Breast epithelium (tissue), 4 donors: ENCODE results near the gene IQCE. TPM values are rescaled to one million over a fixed set of nuclear protein-coding genes. Genes with fewer than 3 reads are reported as not detected.

ENCODE experiments used
- DNase-seq, 2 donors: peaks; one replicate each; pipeline ENCODE4 v3.0.0-alpha.2; 2019; ENCODE audit warnings: low spot score in 2 of 2
- H3K27ac ChIP-seq, 2 donors: fragments of 200-600 bp; sonication (generic) in 1 of 2; one replicate each; pipeline ENCODE4 v1.5.1; 2016 to 2019; ENCODE audit warnings: mild to moderate bottlenecking in 1 of 2
- H3K27me3 ChIP-seq, 2 donors: fragments of 200-600 bp; sonication (generic) in 1 of 2; one replicate each; pipeline versions ENCODE4 v1.5.1 to v1.6.0; 2017 to 2019; ENCODE audit warnings: control low read depth in 1 of 2, mild to moderate bottlenecking in 1 of 2
- H3K36me3 ChIP-seq: fragments of 200-600 bp; one replicate; pipeline ENCODE4 v1.5.1; 2019
- H3K4me1 ChIP-seq, 2 donors: fragments of 200-600 bp; sonication (generic); one replicate each; pipeline ENCODE4 v1.5.1; 2016 to 2019; ENCODE audit warnings: control low read depth in 1 of 2
- H3K4me3 ChIP-seq, 3 donors: fragments of 200-600 bp; sonication (generic); 1 replicate in 2 of 3; 2 replicates in 1 of 3; pipeline ENCODE4 v1.5.1; 2016 to 2019; ENCODE audit warnings: mild to moderate bottlenecking in 3 of 3, moderate library complexity in 2 of 3
- H3K9me3 ChIP-seq, 2 donors: fragments of 200-600 bp; sonication (generic) in 1 of 2; one replicate each; pipeline ENCODE4 v1.5.1; 2016 to 2019; ENCODE audit warnings: control low read depth in 1 of 2
- CTCF ChIP-seq, 3 donors: fragments of 450-650 bp; IDR thresholded peaks; one replicate each; pipeline ENCODE4 v1.5.1; 2016 to 2017; ENCODE audit warnings: antibody characterized with exemption in 3 of 3, mild to moderate bottlenecking in 3 of 3, moderate library complexity in 3 of 3
- POLR2A ChIP-seq: fragments of 450-650 bp; IDR thresholded peaks from one replicate; pipeline ENCODE4 v1.6.1; 2016; ENCODE audit warnings: antibody characterized with exemption, mild to moderate bottlenecking, moderate library complexity
- POLR2AphosphoS5 ChIP-seq, 3 donors: sonication (generic); formaldehyde crosslinking; IDR thresholded peaks; one replicate each; pipeline ENCODE4 v1.6.1; 2017; ENCODE audit warnings: antibody characterized with exemption in 3 of 3
- intact Hi-C: fragments of 100-400 bp; cut with DNase I; formaldehyde crosslinking; loops from one replicate; pipeline ENCODE4 v1.15.1; 2023; ENCODE audit warnings: low total_unique reads
- total RNA-seq, 3 donors: library from RNA; depleted of rRNA; stranded (reverse); fragments of >200 nt; gene quantifications; one replicate each; pipeline ENCODE4 v1.1.0, GENCODE V29; 2016

IQCE gene
- total RNA-seq, 3 donors from 2014 or later: 13.4 to 22.7 (median 13.8) TPM

DNA sequence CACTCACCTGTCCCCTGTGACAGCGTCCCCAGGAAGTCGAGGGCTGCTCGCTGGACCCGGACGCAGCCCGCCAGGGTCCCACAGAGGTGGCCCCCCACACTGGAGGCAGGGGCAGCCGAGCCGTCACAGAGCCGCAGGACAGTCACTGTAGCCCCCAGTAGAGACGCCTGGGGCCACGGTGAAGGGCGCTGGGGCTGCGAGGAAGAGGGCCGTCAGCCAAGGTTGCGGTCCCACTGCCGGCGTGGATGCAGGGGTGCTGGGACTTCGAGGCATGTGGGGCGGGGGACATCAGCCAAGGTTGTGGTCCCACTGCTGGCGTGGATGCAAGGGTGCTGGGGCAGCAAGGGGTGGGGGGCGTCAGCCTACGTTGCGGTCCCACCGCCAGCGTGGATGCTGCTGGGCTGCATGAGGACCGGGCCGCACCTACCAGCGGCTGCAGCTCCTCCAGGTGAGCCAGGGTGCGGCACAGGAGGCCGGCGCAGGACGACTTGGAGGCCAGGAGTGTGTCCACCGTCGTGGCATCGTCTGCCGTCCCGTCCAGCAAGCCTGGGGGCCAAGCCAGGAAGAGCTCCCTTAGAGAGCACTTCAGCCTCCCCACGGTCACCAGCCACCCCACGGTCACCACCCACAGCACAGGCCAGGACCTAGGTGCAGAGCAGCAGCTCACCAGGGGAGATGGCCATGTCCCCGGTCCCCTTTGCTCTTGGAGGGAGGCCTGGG lies 17.3 kb upstream of the IQCE start:
- Histone ChIP-seq H3K27me3 (no peaks in the 10 kb centered on the region), H3K36me3 (peaks cover 15% of the 10 kb centered on the region), H3K9me3 (no peaks in the 10 kb centered on the region), H3K4me3 (no peak overlapping the region), H3K27ac (no peak overlapping the region), H3K4me1 (no peaks in the 10 kb centered on the region)
- no peak for DNase-seq
- no peak for TF ChIP-seq POLR2AphosphoS5 (IDR thresholded peaks at IDR 0.05)
- TF ChIP-seq POLR2A: no peak
- intact Hi-C loops: no loop called here

GRCh38 chr7:2542011-2542915 lies 16.5 kb upstream of the IQCE start:
- H3K27me3 ChIP-seq: no peaks in the 10 kb centered on the region
- no peak overlapping the region for H3K27ac ChIP-seq
- no peak for TF ChIP-seq CTCF (IDR thresholded peaks at IDR 0.05)
- no peak for TF ChIP-seq POLR2A
- no peak for TF ChIP-seq POLR2AphosphoS5 (IDR thresholded peaks at IDR 0.05)
- no peaks in the 10 kb centered on the region for H3K4me1 ChIP-seq
- H3K36me3 ChIP-seq: peaks cover 15% of the 10 kb centered on the region
- intact Hi-C loops: no loop called here
- no peak for DNase-seq
- H3K9me3 ChIP-seq: no peaks in the 10 kb centered on the region
- no peak overlapping the region for H3K4me3 ChIP-seq

- no peak for DNase-seq
Measured at GRCh38 chr7:2542916-2543871, 15.6 kb upstream of the IQCE start.

DNA sequence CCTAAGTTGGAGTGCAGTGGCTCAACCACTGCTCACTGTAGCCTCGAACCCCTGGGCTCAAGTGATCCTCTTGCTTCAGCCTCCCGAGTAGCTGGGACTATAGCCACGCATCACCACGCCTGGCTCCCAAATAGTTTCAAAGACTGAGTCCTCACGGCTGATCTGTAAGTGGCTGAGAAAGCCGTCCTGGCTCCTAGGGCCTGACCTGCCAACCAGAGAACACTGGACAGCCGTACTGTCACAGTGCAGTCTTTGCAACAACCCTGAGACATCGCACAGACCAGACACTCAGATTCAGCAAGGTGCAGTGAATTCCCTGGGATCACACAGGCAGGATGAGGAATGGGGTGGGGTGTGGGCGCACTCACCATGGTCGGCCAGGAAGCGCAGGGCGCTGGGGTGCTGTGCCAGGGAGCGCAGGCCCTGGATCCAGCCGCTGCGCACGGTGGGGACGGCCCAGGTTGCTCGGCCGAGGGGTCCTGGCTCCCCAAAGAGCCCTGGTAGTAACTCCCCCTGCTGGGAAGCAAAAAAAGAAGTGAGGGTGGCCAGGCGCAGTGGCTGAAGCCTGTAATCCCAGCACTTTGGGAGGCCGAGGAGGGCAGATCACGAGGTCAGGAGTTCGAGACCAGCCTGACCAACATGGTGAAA lies 14.1 kb upstream of the IQCE start:
- Histone ChIP-seq H3K4me3 (no peak overlapping the region), H3K4me1 (no peaks in the 10 kb centered on the region), H3K27me3 (no peaks in the 10 kb centered on the region), H3K36me3 (peaks cover 15% of the 10 kb centered on the region), H3K9me3 (no peaks in the 10 kb centered on the region), H3K27ac (no peak overlapping the region)
- intact Hi-C loops: no loop called here
- DNase-seq: no peak
- no peak for TF ChIP-seq POLR2A
- TF ChIP-seq POLR2AphosphoS5 (IDR thresholded peaks at IDR 0.05): no peak
- TF ChIP-seq CTCF (IDR thresholded peaks at IDR 0.05): no peak

More at GRCh38 chr7:2542916-2543871, 15.6 kb upstream of the IQCE start:
- Histone ChIP-seq H3K4me1 (no peaks in the 10 kb centered on the region), H3K27ac (no peak overlapping the region), H3K4me3 (no peak overlapping the region), H3K27me3 (no peaks in the 10 kb centered on the region), H3K36me3 (peaks cover 15% of the 10 kb centered on the region), H3K9me3 (no peaks in the 10 kb centered on the region)
- intact Hi-C loops: no loop called here
- TF ChIP-seq CTCF (IDR thresholded peaks at IDR 0.05): no peak
- TF ChIP-seq POLR2AphosphoS5 (IDR thresholded peaks at IDR 0.05): no peak
- TF ChIP-seq POLR2A: no peak
